ENCODE results near the gene TXNL4A. TPM values are rescaled to one million over a fixed set of nuclear protein-coding genes. Genes with fewer than 3 reads are reported as not detected.
A peak's percentile ranks its signal among the peaks of the same experiment; 100 is the strongest.
"Not testable (repeated sequence)": the region's sequence is repeated elsewhere in the genome, so short reads cannot be mapped to it uniquely, and the experiment has no call there.

Gene TXNL4A
- total and polyA plus RNA-seq, 8 donors, result 54.7 to 106 (median 69.3) TPM

DNA sequence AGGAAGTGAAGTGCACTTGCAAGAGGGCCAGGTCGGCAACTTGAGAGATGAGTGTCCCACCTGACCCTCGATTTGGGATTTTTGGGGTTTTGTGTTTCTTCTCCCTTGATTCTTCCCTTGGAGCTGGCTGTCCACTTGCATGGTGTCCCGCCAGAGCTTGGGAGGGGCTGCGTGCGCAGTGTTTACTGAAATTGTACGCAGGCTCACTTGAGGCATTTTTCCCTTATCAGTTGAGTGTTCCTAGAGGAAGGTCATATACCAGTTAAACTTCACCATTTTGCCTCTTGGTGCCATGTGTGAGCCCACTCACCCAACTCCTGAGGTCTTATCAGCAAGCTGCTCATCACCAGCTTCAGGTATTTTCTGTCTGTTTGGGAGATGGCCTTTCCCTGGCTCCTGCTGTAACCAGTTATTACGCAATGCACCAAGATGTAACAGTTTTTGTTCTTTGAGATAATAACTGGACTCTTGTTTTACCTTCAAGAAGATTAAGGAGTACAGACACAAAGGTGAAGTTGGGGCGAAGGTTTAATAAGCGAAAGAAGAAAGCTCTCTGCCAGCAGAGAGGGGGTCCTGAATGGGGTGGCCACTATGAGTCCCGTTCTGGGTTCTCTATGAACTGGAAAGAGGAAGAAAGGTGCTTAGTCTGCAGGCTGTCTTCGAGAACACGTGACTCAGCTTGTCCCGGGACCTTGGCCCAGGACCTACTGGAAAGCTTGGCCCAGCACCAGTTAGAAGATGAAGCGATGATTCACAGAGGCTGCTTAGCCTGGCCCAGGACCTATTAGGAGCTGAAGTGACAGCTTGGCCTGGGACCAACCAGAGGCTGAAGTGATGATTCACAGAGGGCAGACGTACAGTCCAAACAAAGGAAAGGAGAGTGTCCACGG, 21.5 kb upstream of the TXNL4A start:
- peak in 1 of 4 donors; percentile 84 for DNase-seq
- Histone ChIP-seq H3K27ac (peak overlapping the region; percentile 25 to 53), H3K36me3 (no peaks in the 10 kb centered on the region), H3K4me1 (no peaks in the 10 kb centered on the region), H3K27me3 (no peaks in the 10 kb centered on the region), H3K4me3 (no peak overlapping the region), H3K9me3 (peaks cover 0 to 66% of the 10 kb centered on the region in 2 donors)
- intact Hi-C loops (cut with DNase I), result no loop called here
- ATAC-seq, result peak; percentile 88
- TF ChIP-seq, protein P1, sequence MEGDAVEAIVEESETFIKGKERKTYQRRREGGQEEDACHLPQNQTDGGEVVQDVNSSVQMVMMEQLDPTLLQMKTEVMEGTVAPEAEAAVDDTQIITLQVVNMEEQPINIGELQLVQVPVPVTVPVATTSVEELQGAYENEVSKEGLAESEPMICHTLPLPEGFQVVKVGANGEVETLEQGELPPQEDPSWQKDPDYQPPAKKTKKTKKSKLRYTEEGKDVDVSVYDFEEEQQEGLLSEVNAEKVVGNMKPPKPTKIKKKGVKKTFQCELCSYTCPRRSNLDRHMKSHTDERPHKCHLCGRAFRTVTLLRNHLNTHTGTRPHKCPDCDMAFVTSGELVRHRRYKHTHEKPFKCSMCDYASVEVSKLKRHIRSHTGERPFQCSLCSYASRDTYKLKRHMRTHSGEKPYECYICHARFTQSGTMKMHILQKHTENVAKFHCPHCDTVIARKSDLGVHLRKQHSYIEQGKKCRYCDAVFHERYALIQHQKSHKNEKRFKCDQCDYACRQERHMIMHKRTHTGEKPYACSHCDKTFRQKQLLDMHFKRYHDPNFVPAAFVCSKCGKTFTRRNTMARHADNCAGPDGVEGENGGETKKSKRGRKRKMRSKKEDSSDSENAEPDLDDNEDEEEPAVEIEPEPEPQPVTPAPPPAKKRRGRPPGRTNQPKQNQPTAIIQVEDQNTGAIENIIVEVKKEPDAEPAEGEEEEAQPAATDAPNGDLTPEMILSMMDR (IDR thresholded peaks at IDR 0.05), result no peak

DNA sequence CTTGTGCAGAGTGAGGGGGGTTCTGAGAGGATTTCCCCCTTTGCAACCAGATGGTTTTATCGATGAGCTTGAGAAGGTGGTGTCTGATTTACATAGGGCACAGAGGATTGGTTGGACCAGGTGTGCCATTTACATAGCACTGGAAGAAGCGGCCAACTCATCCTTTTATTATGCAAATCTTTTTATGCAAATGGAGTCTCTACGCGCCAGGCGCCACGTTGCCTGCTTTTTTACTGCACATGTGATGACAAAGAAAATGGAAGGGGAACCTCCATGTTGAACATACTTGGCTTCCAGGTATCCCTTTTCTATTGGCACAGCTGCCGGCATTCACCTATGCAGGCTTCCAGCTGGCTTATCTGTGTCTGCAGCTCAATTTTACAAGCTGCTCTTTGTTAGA, 18.4 kb upstream of the TXNL4A start:
- H3K36me3 ChIP-seq, result no peaks in the 10 kb centered on the region
- H3K27ac ChIP-seq, result no peak overlapping the region
- intact Hi-C loops (cut with DNase I), result no loop called here
- no peaks in the 10 kb centered on the region for H3K4me1 ChIP-seq
- TF ChIP-seq, protein P1 (IDR thresholded peaks at IDR 0.05), result no peak
- ATAC-seq, result no peak
- no peak for DNase-seq
- no peaks in the 10 kb centered on the region for H3K27me3 ChIP-seq
- H3K4me3 ChIP-seq, result no peak overlapping the region
- peaks cover 0 to 51% of the 10 kb centered on the region in 2 donors for H3K9me3 ChIP-seq

DNA sequence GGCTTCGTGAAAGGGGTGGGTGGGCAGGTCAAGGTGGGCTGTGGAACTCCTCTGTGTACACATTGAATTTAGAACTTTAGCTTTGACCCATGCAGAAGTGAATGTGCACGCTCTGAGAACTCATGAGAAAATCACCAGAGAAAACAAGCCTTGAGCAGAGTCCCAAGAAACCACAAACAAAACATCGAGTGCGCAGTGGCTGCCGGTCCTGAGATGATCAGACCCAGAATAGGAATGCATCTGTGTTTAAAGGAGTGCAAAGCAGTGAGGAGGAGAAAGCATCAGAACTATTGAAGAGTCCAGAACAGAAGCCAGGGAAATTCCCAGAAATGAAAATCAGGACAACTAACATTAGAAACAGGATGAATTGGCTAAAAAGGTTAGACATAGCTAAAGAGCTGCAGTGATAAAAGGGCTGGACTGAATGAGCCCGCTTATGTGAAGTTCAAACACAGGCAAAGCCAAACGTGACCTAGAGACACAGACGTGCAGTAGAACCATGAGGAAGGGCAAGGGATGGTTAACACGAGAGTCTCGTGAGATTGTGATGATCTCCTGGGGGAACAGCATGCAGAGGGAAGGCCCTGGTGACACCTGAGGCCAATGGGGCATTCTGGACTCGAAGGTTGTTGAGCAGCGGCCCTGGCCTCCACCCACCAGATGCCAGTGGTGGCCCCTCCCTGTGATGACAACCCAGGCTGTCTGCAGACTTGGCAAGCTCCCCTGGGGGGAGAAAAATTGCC, 16.4 kb upstream of the TXNL4A start:
- DNase-seq, result no peak
- Histone ChIP-seq H3K27ac (no peak overlapping the region), H3K27me3 (no peaks in the 10 kb centered on the region), H3K36me3 (no peaks in the 10 kb centered on the region), H3K9me3 (peaks cover 0 to 50% of the 10 kb centered on the region in 2 donors), H3K4me3 (no peak overlapping the region), H3K4me1 (no peaks in the 10 kb centered on the region)
- intact Hi-C loops (cut with DNase I), result no loop called here
- TF ChIP-seq, protein P1 (IDR thresholded peaks at IDR 0.05), result no peak
- no peak for ATAC-seq

DNA sequence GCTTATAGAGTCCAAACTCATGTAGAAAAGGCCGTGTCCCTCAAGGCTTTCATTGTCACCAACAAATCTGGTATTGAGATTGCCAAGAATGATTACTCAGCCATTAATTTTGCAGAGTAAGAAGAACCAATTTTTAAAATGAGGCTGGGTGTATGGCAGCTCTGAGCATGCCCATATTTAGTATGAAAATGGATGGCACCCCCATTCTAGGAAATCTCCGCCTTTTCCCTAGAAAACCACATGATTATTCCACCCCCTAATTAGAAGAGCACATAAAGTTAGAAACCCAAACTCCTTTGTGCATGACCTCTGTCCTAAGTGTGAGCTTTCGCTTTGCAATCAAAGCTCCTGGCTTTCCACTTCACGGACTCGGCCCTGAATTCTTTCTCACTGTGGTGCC, 14.1 kb upstream of the TXNL4A start:
- TF ChIP-seq, protein P1 (IDR thresholded peaks at IDR 0.05), result no peak
- ATAC-seq (no peak), DNase-seq (no peak)
- no peaks in the 10 kb centered on the region for H3K36me3 ChIP-seq
- H3K27me3 ChIP-seq, result no peaks in the 10 kb centered on the region
- intact Hi-C loops (cut with DNase I), result no loop called here
- H3K9me3 ChIP-seq, result peaks cover 0 to 38% of the 10 kb centered on the region in 2 donors
- no peak overlapping the region for H3K27ac ChIP-seq
- H3K4me1 ChIP-seq, result no peaks in the 10 kb centered on the region
- no peak overlapping the region for H3K4me3 ChIP-seq

DNA sequence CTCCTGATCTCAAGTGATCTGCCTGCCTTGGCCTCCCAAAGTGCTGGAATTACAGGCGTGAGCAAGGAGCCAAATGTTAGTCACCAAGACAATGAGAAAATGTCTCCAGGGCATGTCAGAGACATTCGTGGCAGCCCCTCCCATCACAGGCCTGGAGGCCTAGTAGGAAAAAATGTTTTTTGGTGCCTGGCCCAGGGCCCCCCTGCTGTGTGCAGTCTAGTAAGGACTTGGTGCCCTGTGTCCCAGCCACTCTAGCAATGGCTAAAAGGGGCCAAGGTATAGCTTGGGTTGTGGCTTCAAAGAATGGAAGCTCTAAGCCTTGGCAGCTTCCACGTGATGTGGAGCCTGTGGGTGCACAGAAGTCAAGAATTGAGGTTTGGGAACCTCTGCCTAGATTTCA, 12.5 kb upstream of the TXNL4A start:
- no peaks in the 10 kb centered on the region for H3K4me1 ChIP-seq
- intact Hi-C loops (cut with DNase I), result no loop called here
- ATAC-seq (no peak), DNase-seq (no peak)
- peaks cover 0 to 35% of the 10 kb centered on the region in 2 donors for H3K9me3 ChIP-seq
- no peaks in the 10 kb centered on the region for H3K36me3 ChIP-seq
- TF ChIP-seq, protein P1 (IDR thresholded peaks at IDR 0.05), result no peak
- H3K27ac ChIP-seq, result no peak overlapping the region
- H3K27me3 ChIP-seq, result no peaks in the 10 kb centered on the region
- H3K4me3 ChIP-seq, result no peak overlapping the region

DNA sequence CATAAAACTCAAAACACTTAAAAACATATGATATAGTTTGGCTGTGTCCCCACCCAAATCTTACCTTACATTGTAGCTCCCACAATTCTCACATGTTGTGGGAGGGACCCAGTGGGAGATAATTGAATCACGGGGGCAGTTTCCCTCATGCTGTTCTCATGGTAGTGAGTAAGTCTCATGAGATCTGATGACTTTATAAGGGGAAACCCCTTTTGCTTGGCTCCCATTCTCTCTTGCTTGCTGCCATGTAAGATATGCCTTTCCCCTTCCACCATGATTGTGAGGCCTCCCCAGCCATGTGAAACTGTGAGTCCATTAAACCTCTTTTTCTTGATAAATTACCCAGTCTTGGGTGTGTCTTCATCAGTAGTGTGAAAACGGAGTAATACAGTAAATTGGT, 11.3 kb upstream of the TXNL4A start:
- intact Hi-C loops (cut with DNase I); ATAC-seq; H3K27me3 ChIP-seq; H3K36me3 ChIP-seq; H3K4me3 ChIP-seq; H3K27ac ChIP-seq; H3K4me1 ChIP-seq; DNase-seq: not testable (repeated sequence)
- H3K9me3 ChIP-seq, result peaks cover 0 to 33% of the 10 kb centered on the region in 2 donors

Data from left lung (tissue), 10 donors.